Measurements from ENCODE around the gene CPLANE1.

DNA sequence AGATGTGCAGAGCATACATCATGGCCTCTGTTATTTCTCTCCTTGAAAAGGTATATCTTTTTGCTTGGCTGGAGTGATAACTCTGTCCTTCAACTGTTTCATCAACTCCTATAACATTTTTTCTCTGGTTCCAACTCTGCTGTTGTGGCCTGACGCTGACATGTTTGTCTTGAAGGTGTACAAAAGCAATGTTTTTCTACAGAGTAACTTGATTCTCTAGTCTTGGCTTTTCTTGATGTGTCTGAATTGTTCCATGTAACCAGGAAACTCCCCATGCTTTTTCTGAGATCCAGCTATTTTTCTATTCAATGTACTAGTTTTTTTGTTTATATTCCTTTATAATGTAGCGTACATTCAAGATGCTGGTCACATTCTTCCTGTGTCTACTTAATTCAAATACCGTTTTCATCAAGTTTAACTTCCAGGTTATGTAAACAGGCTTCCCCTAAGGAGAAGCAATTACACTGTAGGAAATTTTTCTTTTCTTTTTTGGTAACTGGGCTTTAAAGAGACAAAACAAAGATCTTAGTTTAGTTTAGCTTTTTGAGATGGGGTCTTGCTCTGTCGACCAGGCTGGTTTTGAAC, 6.7 kb upstream of the CPLANE1 start:
- TF ChIP-seq, protein P1, sequence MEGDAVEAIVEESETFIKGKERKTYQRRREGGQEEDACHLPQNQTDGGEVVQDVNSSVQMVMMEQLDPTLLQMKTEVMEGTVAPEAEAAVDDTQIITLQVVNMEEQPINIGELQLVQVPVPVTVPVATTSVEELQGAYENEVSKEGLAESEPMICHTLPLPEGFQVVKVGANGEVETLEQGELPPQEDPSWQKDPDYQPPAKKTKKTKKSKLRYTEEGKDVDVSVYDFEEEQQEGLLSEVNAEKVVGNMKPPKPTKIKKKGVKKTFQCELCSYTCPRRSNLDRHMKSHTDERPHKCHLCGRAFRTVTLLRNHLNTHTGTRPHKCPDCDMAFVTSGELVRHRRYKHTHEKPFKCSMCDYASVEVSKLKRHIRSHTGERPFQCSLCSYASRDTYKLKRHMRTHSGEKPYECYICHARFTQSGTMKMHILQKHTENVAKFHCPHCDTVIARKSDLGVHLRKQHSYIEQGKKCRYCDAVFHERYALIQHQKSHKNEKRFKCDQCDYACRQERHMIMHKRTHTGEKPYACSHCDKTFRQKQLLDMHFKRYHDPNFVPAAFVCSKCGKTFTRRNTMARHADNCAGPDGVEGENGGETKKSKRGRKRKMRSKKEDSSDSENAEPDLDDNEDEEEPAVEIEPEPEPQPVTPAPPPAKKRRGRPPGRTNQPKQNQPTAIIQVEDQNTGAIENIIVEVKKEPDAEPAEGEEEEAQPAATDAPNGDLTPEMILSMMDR (IDR thresholded peaks at IDR 0.05): no peak
- TF ChIP-seq POLR2A (IDR thresholded peaks at IDR 0.05): no peak

Data from adrenal gland (tissue), 5 donors.